K562 (cell line): ENCODE results near the gene PRSS27. TPM values are rescaled to one million over a fixed set of nuclear protein-coding genes. Genes with fewer than 3 reads are reported as not detected.

Source experiments
- ATF3 ChIP-seq, 2 experiments: fragments of 450-650 bp in 1 of 2; sonication (generic) in 1 of 2; formaldehyde crosslinking in 1 of 2; IDR thresholded peaks in 1 of 2; conservative IDR thresholded peaks in 1 of 2; 2 replicates each; pipeline versions ENCODE4 v1.6.1 to v1.8.1; 2016 to 2023; ENCODE audit warnings: mild to moderate bottlenecking in 2 of 2, moderate library complexity in 2 of 2, inconsistent platforms in 1 of 2, missing genetic modification reagents in 1 of 2
- HSF4 ChIP-seq: fragments of 250-450 bp; sonication (Bioruptor Pico); IDR thresholded peaks from 2 replicates; pipeline ENCODE4 v2.1.2; 2022; ENCODE audit warnings: mild to moderate bottlenecking, moderate library complexity, borderline replicate concordance
- KDM4B ChIP-seq, 2 experiments: fragments of 450-650 bp in 1 of 2; sonication (generic) in 1 of 2; IDR thresholded peaks; 2 replicates each; pipeline ENCODE4 v1.6.1; 2016 to 2017; ENCODE audit warnings: borderline replicate concordance in 2 of 2, antibody characterized with exemption in 1 of 2, low read depth in 1 of 2, mild to moderate bottlenecking in 1 of 2
- NELFE ChIP-seq: IDR thresholded peaks from 2 replicates; pipeline ENCODE4 v1.6.1; 2011; ENCODE audit warnings: mild to moderate bottlenecking; ENCODE audit not compliant: insufficient read depth, insufficient read length
- NFRKB ChIP-seq: fragments of 450-650 bp; IDR thresholded peaks from 2 replicates; pipeline ENCODE4 v1.6.1; 2016; ENCODE audit warnings: low read depth
- NFYB ChIP-seq: IDR thresholded peaks from 2 replicates; pipeline ENCODE4 v1.6.1; 2011; ENCODE audit warnings: mild to moderate bottlenecking, moderate library complexity; ENCODE audit not compliant: insufficient read length; ENCODE audit errors: extremely low read depth
- PTTG1 ChIP-seq: fragments of 450-650 bp; IDR thresholded peaks from 2 replicates; pipeline ENCODE4 v1.6.1; 2016; ENCODE audit warnings: low read depth, mild to moderate bottlenecking, missing genetic modification characterization, missing compliant biosample characterization
- RBM14 ChIP-seq: fragments of 200-400 bp; formaldehyde crosslinking; IDR thresholded peaks from 2 replicates; pipeline ENCODE4 v1.6.1; 2018; ENCODE audit warnings: low read depth, mild to moderate bottlenecking, low read length, moderate library complexity, borderline replicate concordance; ENCODE audit not compliant: insufficient read depth
- SAP30 ChIP-seq: fragments of 200-600 bp; sonication (generic); IDR thresholded peaks from 2 replicates; pipeline ENCODE4 v1.6.1; 2012; ENCODE audit warnings: borderline replicate concordance, low read depth, mild to moderate bottlenecking, moderate library complexity, low read length, control low read depth, inconsistent platforms; ENCODE audit not compliant: insufficient read depth, poor library complexity, severe bottlenecking
- STAT5A ChIP-seq: IDR thresholded peaks from 2 replicates; pipeline ENCODE4 v1.6.1; 2012; ENCODE audit warnings: low read length, inconsistent platforms, borderline replicate concordance
- VEZF1 ChIP-seq: fragments of 200-800 bp; sonication (Bioruptor generic); IDR thresholded peaks from 2 replicates; pipeline ENCODE4 v1.6.1; 2017; ENCODE audit warnings: missing genetic modification characterization, missing compliant biosample characterization
- ZNF124 ChIP-seq: sonication (generic); formaldehyde crosslinking; IDR thresholded peaks from 2 replicates; pipeline ENCODE4 v1.8.1; 2022; ENCODE audit warnings: missing genetic modification reagents
- ZNF395 ChIP-seq: fragments of 200-800 bp; sonication (Bioruptor generic); IDR thresholded peaks from 2 replicates; pipeline ENCODE4 v1.6.1; 2017; ENCODE audit warnings: missing genetic modification characterization, missing compliant biosample characterization
- ZNF584 ChIP-seq: fragments of 200-800 bp; sonication (Bioruptor generic); IDR thresholded peaks from 2 replicates; pipeline ENCODE4 v1.6.1; 2016; ENCODE audit warnings: low read depth, mild to moderate bottlenecking, missing genetic modification characterization, missing compliant biosample characterization
- ZNF592 ChIP-seq: fragments of 450-650 bp; IDR thresholded peaks from 2 replicates; pipeline ENCODE4 v1.6.1; 2017; ENCODE audit warnings: antibody characterized with exemption, mild to moderate bottlenecking
- ZNF77 ChIP-seq: fragments of 250-450 bp; sonication (Bioruptor Pico); IDR thresholded peaks from 2 replicates; pipeline ENCODE4 v1.5.0; 2020
- polyA plus RNA-seq, 8 experiments: library from polyadenylated mRNA; depleted of rRNA in 4 of 8; stranded (reverse) in 5 of 8; unstranded in 3 of 8; fragments of >200 nt; fragmentation: Nextera tagmentation in 2 of 8; fragmentation: Illumina TruSeq in 1 of 8; extraction: Ambion mirVana in 2 of 8; extraction: Trizol in 1 of 8; gene quantifications; 2 replicates each; pipeline versions ENCODE4 v1.2.1 to v1.2.3, GENCODE V29; 2011 to 2014; ENCODE audit warnings: inconsistent platforms in 1 of 8, missing spikeins in 1 of 8
- total RNA-seq, 7 experiments: library from RNA; depleted of rRNA in 6 of 7; stranded (reverse); fragments of >200 nt in 6 of 7; fragmentation: Illumina TruSeq in 2 of 7; extraction: Trizol in 2 of 7; gene quantifications; 2 replicates each; pipeline versions ENCODE4 v1.2.1 to v1.2.3, GENCODE V29; 2011 to 2021; ENCODE audit warnings: low replicate concordance in 1 of 7

PRSS27 gene
- total and polyA plus RNA-seq, 9 of the 15 experiments (the other 6 are each of a cell fraction or from before 2014, with no cell fraction given) = 0.09 to 0.20 (median 0.17) TPM; not detected in 5

- TF ChIP-seq ZNF592 (peak; percentile 97), PTTG1 (tag) (no peak), STAT5A (no peak), HSF4 (peak; percentile 8; the same call in 1 of the 2 replicates), VEZF1 (CRISPR knock-in tag) (no peak), NELFE (no peak), ZNF584 (peak; percentile 19; the same call in 1 of the 2 replicates), ZNF124 (no peak), NFRKB (peak; percentile 97), ZNF395 (CRISPR knock-in tag) (peak; percentile 96), KDM4B (IDR thresholded peaks at IDR 0.05; ENCODE audit: borderline replicate concordance in 2 of 2, low read depth in 1 of 2) (no peak; a peak in 1 of 4 replicates), NFYB (no peak), SAP30 (no peak), RBM14 (peak; percentile 62; the same call in 1 of the 2 replicates), ZNF77 (no peak), ATF3 (IDR thresholded peaks at IDR 0.05) (no peak), ATF3 (CRISPR knock-in tag; conservative IDR thresholded peaks at IDR 0.05) (peak; percentile 84)
These were observed 32.2 kb upstream of the PRSS27 start, which contains the start of gene SRRM2 (continued) for GRCh38 chr16:2752035-2752849.
